GM19397 (cell line): Measurements from ENCODE around the gene NPPC.
"Not testable (repeated sequence)": the region's sequence is repeated elsewhere in the genome, so short reads cannot be mapped to it uniquely, and the experiment has no call there.

Source experiments
- ATAC-seq: cut with Tn5 transposase; IDR thresholded peaks from one replicate; pipeline ENCODE4 v1.9.1; 2021; ENCODE audit warnings: mild to moderate bottlenecking, moderate library complexity; ENCODE audit not compliant: unreplicated experiment

NPPC gene

GRCh38 chr2:231890896-231891513 lies 35.2 kb downstream of the NPPC start:
- ATAC-seq: no peak

DNA sequence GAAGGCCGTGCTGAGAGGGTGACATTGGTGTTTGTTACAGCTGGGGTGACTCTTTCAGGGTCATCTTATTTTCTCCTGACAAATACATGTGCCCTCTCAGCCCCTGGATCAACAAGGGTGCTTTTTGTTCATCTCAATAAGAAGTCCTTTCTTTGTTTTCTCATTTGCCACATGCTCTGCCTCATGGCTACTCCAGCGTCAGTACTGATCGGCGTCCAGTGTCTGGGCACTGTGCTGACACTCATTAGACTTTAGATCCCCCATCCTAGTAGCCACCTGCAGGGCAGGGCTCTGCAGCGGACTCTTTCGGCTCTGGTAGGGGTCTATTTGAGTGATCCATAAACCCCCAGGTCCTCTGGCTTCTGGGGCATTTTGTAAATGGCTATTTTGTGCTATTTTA lies 38.4 kb downstream of the NPPC start:
- ATAC-seq: no peak

GRCh38 chr2:231886071-231886681 lies 40.0 kb downstream of the NPPC start:
- ATAC-seq: no peak

DNA sequence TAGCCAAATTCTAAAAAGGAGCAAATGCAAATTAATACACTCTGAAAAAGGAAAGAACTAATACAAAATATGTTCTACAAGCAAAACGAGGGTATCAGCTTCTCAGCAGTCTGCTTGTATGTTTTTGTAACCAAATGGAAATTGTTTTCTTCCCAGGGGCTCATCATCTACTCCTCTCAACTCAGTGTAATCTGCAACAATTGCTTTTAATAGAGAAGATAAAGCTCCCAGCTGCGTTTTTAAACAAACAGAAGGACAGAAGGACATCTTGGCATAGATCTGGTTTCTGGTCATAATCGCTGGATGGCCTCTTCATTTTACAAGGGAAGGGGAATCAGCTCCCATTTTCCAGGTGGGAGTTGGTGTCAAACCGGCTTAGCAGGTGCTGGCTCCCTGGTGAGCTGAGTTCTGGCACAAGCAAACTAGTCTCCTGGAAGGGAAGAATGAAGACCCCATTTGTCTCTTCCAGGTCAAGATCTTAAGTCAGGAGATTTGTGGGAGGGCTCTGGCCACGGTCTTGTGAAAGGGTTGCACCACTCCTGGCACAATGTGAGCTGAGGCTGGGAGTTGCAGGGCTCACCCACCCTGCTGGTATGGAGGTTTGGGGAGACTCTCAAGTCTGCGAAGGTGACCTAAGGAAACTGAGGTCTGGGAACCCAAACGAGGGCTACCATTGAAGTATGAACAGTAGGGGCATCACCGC lies 41.6 kb downstream of the NPPC start:
- ATAC-seq: no peak

- no peak for ATAC-seq
Observed at GRCh38 chr2:231883468-231883881, 42.7 kb downstream of the NPPC start.

- no peak for ATAC-seq
Observed at GRCh38 chr2:231882646-231883045, 43.5 kb downstream of the NPPC start.

GRCh38 chr2:231880371-231880770 lies 45.8 kb downstream of the NPPC start:
- ATAC-seq: not testable (repeated sequence)

- no peak for ATAC-seq
Observed at GRCh38 chr2:231879216-231879615, 47.0 kb downstream of the NPPC start.

DNA sequence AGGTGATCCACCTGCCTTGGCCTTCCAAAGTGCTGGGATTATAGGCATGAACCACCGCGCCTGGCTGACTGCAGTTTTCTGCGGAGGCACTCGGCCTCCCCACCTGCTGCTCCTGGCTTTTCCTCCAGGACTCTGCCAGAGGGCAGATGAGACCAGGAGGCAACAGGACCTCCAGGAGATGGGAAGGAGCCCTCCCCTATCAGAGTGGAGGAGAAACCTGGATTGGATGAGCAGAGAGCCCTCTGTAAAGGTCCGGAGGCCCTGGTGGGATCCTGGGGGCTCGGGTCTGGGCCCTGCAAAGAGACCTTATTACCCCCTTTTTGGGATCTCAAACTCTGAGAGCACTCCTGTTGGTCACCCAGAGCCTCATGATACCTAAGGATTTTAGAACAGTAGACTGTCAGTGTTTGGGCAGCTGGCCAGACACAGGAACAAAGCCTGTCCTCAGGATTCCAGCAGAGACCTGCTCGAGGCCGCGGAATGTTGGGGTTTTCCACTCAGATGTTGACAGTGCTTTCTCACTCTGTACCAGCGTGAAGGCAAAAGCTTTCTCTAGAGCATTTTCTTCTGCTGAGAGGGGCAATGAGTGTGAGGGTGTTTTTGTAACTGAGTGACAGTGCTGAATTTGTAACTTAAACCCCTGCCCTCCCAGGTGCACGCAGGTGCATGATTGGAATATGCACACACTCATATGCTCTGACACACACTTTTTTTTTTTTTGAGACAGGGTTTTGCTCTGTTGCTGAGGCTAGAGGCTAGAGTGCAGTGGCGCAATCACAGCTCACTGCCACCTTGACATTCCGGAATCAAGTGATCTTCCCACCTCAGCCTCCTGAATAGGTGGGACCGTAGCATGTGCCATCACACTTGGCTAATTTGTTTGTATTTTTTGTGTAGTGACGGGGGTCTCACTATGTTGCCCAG lies 48.4 kb downstream of the NPPC start:
- no peak for ATAC-seq

DNA sequence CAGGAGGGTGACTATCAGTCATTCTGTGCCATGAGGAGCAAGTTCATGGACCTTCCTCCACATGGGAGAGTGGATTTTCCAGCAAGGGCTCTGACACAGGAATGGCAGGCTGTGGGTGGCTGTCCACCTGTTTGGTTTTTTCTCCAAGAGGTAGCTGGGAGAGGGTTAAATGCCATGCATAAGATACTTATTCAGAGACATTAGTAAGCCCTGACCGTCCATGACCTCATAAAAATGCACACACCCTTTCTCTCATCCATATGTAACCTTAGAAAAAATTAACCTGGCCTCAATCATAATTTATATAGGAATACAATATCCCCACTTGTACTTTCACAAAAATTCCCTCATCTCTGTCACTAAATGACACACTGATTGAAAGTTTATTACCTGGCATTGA lies 51.3 kb downstream of the NPPC start:
- no peak for ATAC-seq
